ENCODE measurements around the gene ZMYND8.

Gene ZMYND8

DNA sequence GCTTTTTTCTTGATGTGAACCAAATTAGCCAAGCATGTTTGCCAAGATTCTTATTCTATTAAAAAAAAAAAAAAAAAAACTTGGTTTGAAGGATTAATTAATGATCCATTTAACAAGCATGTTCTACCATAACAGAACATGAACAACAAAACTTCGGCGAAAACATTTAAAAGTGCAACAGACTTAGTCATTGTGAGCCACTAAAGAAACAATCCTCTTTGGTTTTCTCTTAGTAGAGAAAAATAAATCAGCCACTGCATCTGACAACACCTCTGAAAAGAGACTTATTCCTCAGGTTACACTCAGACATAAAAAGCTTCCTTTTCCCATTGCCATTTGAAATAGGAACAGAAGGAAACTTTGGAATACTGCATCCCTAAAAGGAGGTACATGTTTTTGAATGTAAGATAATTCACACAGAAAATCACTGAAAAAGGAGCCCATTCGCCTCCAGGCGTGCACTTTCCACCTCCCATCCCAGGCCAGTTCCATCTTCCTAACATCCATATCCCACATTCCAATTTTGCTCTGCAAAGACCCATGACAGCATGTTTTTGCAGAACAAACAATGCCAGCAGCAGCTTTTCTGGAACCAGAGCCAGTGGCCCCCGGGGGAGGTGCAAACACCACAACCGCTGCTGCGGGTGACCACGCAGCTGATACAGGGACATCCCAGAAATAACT lies 79.5 kb downstream of the ZMYND8 start:
- Mint-ChIP-seq H3K27me3 (no peaks in the 10 kb centered on the region), H3K36me3 (peaks cover 44% of the 10 kb centered on the region), H3K4me1 (peaks cover 18% of the 10 kb centered on the region), H3K9me3 (no peaks in the 10 kb centered on the region), H3K27ac (peak overlapping the region; percentile 65), H3K4me3 (no peak overlapping the region)
- DNase-seq (ENCODE audit: low spot score in 2 of 2) = no peak
- no peak for ATAC-seq (ENCODE audit: low read depth)

- H3K4me1 Mint-ChIP-seq = peaks cover 18% of the 10 kb centered on the region
- no peak overlapping the region for H3K4me3 Mint-ChIP-seq
- peak overlapping the region; percentile 65 for H3K27ac Mint-ChIP-seq
- DNase-seq (ENCODE audit: low spot score in 2 of 2) (no peak), ATAC-seq (ENCODE audit: low read depth) (no peak)
- no peaks in the 10 kb centered on the region for H3K9me3 Mint-ChIP-seq
- peaks cover 37% of the 10 kb centered on the region for H3K36me3 Mint-ChIP-seq
- no peaks in the 10 kb centered on the region for H3K27me3 Mint-ChIP-seq
These were observed 80.2 kb downstream of the ZMYND8 start for GRCh38 chr20:47276251-47276650.

GRCh38 chr20:47275548-47275947 lies 81.0 kb downstream of the ZMYND8 start:
- Mint-ChIP-seq H3K4me3 (no peak overlapping the region), H3K4me1 (peaks cover 16% of the 10 kb centered on the region), H3K36me3 (peaks cover 32% of the 10 kb centered on the region), H3K9me3 (no peaks in the 10 kb centered on the region), H3K27ac (no peak overlapping the region), H3K27me3 (no peaks in the 10 kb centered on the region)
- ATAC-seq (ENCODE audit: low read depth) (no peak), DNase-seq (ENCODE audit: low spot score in 2 of 2) (no peak)

DNA sequence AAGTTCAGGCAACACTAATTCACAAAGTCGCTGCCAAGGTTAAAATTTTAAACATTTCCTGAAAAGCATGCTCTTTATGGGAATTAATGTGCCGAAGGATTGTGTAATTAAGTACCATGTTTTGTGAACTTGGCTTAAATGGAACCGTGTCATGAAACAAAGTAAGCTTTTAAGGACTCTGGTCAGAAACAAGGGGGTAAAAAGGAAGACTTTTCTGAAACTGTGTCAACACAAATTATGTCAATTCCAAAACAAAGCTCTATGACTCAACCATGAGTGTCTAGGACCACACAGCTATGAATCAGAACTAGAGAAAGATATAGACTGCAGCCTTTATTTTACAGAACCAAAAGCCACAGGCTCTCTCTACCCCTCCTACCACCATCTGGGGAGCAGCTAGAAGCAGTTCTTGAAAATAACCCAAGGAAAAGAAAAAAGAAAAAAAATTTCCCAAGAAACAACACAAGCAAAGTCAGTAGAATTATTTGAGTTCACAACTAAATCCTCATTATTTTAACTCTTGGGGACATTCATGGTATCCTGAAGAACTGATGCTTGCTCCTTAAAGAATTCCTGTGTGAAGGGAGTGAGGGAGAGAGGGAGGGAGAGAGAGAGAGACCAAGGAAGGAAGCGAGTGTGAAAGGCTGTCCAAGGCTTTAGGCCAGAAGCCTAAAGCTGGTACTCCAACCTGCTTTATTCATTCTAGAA lies 81.9 kb downstream of the ZMYND8 start:
- Mint-ChIP-seq H3K27me3 (no peaks in the 10 kb centered on the region), H3K4me1 (peaks cover 16% of the 10 kb centered on the region), H3K27ac (peak overlapping the region; percentile 82), H3K4me3 (no peak overlapping the region), H3K36me3 (peaks cover 28% of the 10 kb centered on the region), H3K9me3 (no peaks in the 10 kb centered on the region)
- no peak for DNase-seq (ENCODE audit: low spot score in 2 of 2)
- no peak for ATAC-seq (ENCODE audit: low read depth)

GRCh38 chr20:47273591-47274235 lies 82.8 kb downstream of the ZMYND8 start:
- DNase-seq (ENCODE audit: low spot score in 2 of 2) (no peak), ATAC-seq (ENCODE audit: low read depth) (no peak)
- no peak overlapping the region for H3K4me3 Mint-ChIP-seq
- H3K27me3 Mint-ChIP-seq = no peaks in the 10 kb centered on the region
- no peaks in the 10 kb centered on the region for H3K9me3 Mint-ChIP-seq
- peak overlapping the region; percentile 82 for H3K27ac Mint-ChIP-seq
- H3K36me3 Mint-ChIP-seq = peaks cover 28% of the 10 kb centered on the region
- H3K4me1 Mint-ChIP-seq = peaks cover 16% of the 10 kb centered on the region

DNA sequence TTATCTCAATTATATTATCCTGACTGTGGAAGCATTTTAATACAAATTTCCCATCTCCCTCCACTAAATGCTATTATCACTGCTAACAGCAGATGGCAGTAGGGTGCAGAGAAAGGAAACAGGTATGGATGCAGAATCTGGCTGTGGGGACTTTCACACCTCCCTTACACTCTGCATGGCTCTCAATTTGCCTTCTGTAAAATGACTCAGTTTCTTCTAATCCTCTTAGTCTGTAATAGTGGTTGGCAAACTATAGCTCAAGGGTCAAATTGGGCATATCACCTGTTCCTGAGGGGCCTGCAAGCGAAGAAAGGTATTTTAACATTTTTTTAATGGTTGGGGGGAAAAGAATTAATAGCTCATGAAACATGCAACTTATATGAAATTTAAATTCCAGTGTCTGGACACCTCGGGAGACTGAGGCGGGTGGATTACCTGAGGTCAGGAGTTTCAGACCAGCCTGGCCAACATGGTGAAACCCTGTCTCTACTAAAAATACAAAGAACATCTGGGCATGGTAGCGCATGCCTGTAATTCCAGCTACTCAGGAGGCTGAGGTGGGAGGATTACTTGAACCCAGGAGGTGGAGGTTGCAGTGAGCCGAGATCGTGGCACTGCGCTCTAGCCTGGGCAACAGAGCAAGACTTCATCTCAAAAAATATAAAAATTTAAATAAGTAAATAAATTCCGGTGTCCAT lies 83.5 kb downstream of the ZMYND8 start:
- no peak overlapping the region for H3K4me3 Mint-ChIP-seq
- no peaks in the 10 kb centered on the region for H3K9me3 Mint-ChIP-seq
- H3K27ac Mint-ChIP-seq = no peak overlapping the region
- no peaks in the 10 kb centered on the region for H3K27me3 Mint-ChIP-seq
- peaks cover 22% of the 10 kb centered on the region for H3K36me3 Mint-ChIP-seq
- peaks cover 18% of the 10 kb centered on the region for H3K4me1 Mint-ChIP-seq
- DNase-seq (ENCODE audit: low spot score in 2 of 2) (peak; percentile 55 to 76), ATAC-seq (ENCODE audit: low read depth) (peak; percentile 89)

DNA sequence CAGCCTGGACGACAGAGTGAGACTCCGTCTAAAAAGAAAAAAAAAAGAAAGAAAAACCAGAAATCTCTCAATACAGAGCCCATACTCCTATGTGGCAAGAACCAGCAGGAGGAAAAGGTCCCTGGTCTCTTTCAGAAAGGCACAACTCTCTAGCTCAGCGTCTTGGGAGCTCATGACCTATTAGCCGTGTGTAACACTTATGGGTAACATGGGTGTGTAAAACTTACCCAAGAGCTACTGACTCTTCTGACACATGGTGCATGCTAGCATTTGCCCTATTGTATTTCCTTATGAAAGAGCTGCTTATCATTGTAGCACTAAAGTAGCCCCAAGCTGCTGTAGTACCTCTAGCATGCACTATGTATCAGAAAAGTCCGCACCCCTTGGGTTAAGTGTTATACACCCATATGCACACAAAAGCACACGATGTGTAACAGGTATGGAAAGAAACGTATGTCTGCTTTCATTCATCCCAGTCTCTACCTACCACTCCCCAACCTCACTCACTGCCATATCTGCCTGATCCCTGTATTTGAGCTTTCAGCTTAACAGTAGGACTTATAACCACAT lies 85.4 kb downstream of the ZMYND8 start:
- Mint-ChIP-seq H3K4me3 (no peak overlapping the region), H3K9me3 (no peaks in the 10 kb centered on the region), H3K27ac (no peak overlapping the region), H3K4me1 (peaks cover 30% of the 10 kb centered on the region), H3K27me3 (no peaks in the 10 kb centered on the region), H3K36me3 (peaks cover 21% of the 10 kb centered on the region)
- ATAC-seq (ENCODE audit: low read depth) (no peak), DNase-seq (ENCODE audit: low spot score in 2 of 2) (no peak)

DNA sequence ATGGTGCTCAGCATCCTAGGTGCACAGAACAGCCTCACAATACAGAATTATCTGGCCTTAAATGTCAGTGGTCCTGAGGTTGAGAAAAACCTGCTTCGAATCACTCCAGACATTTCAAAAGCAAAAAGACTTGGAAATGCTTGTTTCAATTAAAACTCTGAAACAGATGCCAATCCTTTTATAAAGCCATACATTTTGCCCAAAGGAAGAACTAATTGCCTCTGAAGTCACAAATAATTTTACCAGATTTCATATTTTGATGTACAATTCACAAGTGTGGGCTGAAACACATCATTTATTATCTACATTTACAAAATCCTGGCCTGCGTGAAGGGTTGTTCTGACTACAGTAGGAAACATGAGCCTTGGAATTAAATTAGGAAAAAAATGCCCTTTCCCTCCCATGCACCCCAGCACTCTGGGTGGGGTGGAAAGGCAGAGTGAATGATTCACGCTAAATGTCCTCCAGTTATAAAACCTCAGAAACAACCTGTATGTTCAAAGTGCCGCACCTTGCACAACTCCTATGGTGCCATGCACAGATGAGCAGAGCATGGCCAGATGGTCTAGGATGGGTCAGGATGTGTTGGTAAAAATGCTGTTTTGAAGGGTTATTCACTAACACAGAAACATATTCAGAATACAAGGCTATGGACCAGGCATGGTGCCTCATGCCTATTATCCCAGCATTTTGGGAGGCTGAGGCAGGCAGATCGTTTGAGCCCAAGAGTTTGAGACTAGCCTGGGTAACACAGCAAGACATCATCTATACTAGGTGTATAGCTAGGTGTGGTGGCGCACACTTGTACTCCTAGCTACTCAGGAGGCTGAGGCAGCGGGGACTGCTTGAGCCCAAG lies 87.0 kb downstream of the ZMYND8 start:
- Mint-ChIP-seq H3K27me3 (no peaks in the 10 kb centered on the region), H3K4me1 (peaks cover 30% of the 10 kb centered on the region), H3K36me3 (peaks cover 15% of the 10 kb centered on the region), H3K9me3 (no peaks in the 10 kb centered on the region), H3K4me3 (no peak overlapping the region), H3K27ac (no peak overlapping the region)
- ATAC-seq (ENCODE audit: low read depth) = no peak
- DNase-seq (ENCODE audit: low spot score in 2 of 2) = no peak

- Mint-ChIP-seq H3K27me3 (no peaks in the 10 kb centered on the region), H3K4me1 (peaks cover 30% of the 10 kb centered on the region), H3K9me3 (no peaks in the 10 kb centered on the region), H3K36me3 (peaks cover 8% of the 10 kb centered on the region), H3K27ac (no peak overlapping the region), H3K4me3 (no peak overlapping the region)
- DNase-seq (ENCODE audit: low spot score in 2 of 2) (no peak), ATAC-seq (ENCODE audit: low read depth) (no peak)
These were observed 88.9 kb downstream of the ZMYND8 start for GRCh38 chr20:47267621-47268020.

- H3K4me1 Mint-ChIP-seq = peaks cover 34% of the 10 kb centered on the region
- no peaks in the 10 kb centered on the region for H3K27me3 Mint-ChIP-seq
- H3K36me3 Mint-ChIP-seq = peaks cover 7% of the 10 kb centered on the region
- peak overlapping the region; percentile 26 for H3K27ac Mint-ChIP-seq
- DNase-seq (ENCODE audit: low spot score in 2 of 2) = no peak
- no peaks in the 10 kb centered on the region for H3K9me3 Mint-ChIP-seq
- no peak overlapping the region for H3K4me3 Mint-ChIP-seq
- ATAC-seq (ENCODE audit: low read depth) = no peak
These were observed 89.5 kb downstream of the ZMYND8 start for GRCh38 chr20:47266847-47267515.

- Mint-ChIP-seq H3K4me3 (no peak overlapping the region), H3K4me1 (peaks cover 39% of the 10 kb centered on the region), H3K27ac (peak overlapping the region; percentile 26), H3K9me3 (no peaks in the 10 kb centered on the region), H3K27me3 (no peaks in the 10 kb centered on the region), H3K36me3 (peaks cover 13% of the 10 kb centered on the region)
- DNase-seq (ENCODE audit: low spot score in 2 of 2) (no peak), ATAC-seq (ENCODE audit: low read depth) (no peak)
These were observed 90.5 kb downstream of the ZMYND8 start for GRCh38 chr20:47265984-47266383.

DNA sequence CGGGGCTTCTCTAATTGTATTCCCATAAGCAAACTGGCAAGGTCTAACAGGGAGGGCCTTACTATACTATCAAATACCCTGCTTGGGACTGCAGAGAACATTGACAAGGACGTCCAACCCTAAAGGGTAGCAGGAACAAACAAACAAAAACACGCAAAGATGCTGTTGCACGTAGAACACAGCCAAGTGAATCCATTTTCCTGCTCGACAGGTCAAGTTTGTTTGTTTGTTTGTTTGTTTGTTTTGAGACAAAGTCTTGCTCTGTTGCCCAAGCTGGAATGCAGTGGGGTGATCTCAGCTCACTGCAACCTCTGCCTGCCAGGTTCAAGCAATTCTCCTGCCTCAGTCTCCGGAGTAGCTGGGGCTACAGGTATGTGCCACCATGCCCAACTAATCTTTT lies 91.3 kb downstream of the ZMYND8 start:
- ATAC-seq (ENCODE audit: low read depth) = no peak
- no peak overlapping the region for H3K27ac Mint-ChIP-seq
- H3K36me3 Mint-ChIP-seq = peaks cover 18% of the 10 kb centered on the region

More for the DNA sequence above, 91.3 kb downstream of the ZMYND8 start:
- no peak for DNase-seq (ENCODE audit: low spot score in 2 of 2)
- Mint-ChIP-seq H3K4me3 (no peak overlapping the region), H3K27me3 (no peaks in the 10 kb centered on the region), H3K4me1 (peaks cover 44% of the 10 kb centered on the region), H3K9me3 (no peaks in the 10 kb centered on the region)
